NCI-H1105 treated with DMSO at 0.1 percent for 48 hours (cell line): Measurements from ENCODE around the gene DOCK6.

ENCODE experiments used
- DNase-seq: peaks from one replicate; lab custom pipeline; 2025; lab: John Stamatoyannopoulos, UW

DOCK6 gene

DNA sequence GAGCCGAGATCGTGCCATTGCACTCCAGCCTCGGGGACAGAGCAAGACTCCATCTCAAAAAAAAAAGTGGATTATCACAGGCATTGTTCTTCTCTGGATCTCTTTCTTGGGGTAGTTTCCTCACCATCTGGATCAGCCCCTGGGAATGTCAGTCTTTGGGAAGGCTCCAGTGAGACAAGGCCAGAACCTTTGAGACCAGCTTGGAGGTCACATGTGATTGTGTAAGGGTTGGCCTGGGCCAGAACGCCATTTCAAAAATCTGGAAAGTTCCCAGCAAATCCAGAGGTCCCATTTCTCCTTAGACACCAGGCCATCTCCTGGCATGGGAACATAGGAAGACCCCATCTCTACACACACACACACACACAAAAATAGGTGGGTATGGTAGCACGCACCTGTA, 37.2 kb downstream of the DOCK6 start:
- DNase-seq, result no peak

DNA sequence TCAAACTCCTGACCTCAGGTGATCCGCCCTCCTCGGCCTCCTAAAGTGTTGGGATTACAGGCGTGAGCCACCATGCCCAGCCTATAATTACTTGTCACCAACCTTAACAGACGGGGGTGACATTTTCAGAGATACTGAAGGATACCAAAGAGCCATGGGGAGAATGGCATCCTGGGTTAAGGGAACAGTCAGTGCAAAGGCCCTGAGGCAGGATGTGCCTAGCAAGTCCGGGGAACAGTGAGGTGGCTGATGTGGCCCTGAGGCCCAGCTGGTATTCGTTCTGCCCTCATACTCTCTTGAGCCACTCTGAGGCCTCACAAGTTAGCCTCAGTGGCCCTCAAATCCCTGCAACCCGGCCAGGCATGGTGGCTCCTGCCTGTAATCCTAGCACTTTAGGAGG, 37.9 kb downstream of the DOCK6 start:
- DNase-seq, result no peak

DNA sequence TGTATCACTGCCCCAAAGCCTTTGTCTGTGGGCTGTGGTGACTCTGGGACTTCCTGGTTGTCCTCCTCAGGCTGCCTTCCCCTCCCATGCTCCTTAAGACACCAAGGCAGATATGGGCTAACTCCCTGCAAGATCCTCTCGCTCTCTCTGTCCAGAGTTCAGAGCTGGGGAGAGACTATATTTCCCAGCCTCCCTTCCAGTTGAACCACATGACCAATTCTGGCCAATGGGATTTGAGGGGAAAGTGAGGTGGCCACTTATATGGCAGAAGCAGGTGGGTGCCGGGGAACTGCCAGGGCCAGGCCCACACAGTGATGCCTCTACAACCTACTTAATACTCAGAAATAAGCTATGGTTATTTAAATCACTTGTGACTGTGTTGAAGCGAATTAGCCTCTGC, 39.1 kb downstream of the DOCK6 start:
- DNase-seq, result no peak

DNA sequence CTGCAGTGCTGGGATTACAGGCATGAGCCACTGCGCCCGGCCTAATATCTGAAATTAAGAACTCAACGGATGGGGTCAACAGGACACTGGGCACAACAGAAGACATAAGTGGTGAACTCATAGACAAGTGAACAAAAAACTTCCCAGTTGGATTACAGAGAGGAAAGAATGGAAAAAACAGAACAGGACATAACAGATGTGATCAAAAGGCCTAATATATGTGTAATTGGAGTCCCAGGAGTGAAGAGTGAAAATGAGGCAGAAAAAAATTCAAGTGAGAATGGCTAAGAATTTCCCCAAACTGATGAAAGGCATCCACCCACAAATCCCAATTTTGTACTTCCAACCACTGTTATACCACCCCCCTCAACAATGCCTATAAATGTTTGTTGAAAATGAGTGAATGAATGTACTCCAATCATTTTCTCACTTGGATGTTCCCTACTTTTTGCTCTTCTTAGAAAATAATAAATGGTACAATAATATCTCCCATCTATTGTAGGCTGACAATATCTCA, 41.2 kb downstream of the DOCK6 start:
- no peak for DNase-seq

DNA sequence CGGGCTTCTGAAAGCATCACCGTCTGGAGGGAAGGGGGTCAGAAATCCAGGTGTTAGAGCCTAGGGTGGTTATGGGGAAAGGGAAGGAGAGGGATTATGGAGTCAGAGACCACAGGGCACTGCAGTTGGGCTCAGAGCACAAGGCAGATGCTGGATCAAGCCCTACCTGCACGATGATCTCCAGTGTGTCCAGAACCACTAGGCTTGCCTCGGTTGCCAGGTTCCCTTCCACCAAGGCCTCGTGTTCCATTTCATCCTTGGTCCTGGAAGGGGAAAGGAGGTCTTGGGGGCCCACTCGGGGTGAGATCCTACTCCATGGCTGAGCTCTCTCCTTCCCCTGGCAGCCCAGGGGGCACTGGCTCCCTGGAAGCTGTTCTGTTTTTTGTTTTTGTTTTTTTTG, 47.9 kb downstream of the DOCK6 start:
- DNase-seq, result no peak

DNA sequence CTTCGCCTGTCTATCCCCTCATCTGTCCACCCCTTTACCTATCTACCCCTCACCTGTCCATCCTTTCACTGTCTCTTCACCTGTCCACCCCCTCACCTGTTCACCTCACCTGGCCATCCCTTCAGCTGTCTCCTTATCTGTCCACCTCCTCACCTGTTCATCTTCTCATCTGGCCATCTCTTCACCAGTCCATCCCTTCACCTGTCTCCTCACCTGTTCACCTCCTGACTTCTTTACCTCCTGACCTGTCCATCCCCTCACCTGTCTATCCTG, 51.7 kb downstream of the DOCK6 start:
- no peak for DNase-seq

DNA sequence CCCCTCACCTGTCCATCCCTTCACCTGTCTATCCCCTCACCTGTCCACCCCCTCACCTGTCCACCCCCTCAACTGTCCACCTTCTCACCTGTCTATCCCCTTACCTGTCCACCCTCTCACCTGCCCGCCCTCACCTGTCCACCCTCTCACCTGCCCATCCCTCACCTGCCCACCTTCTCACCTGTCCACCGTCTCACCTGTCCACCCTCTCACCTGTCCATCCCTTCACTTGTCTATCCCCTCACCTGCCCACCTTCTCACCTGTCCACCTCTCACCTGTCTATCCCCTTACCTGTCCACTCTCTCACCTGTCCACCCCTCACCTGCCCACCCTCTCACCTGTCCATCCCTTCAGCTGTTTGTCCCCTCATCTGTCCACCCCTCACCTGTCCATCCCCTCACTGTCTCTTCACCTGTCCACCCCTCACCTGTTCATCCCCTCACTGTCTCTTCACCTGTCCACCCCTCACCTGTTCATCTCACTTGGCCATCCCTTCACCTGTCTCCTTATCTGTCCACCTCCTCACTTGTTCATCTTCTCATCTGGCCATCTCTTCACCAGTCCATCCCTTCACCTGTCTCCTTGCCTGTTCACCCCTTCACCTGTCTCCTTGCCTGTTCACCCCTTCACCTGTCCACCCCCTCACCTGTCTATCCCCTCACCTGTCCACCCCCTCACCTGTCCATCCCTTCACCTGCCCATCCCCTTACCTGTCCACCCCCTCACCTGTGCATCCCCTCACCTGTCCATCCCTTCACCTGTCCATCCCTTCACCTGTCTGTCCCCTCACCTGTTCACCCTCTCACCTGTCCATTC, 52.3 kb downstream of the DOCK6 start:
- no peak for DNase-seq

DNA sequence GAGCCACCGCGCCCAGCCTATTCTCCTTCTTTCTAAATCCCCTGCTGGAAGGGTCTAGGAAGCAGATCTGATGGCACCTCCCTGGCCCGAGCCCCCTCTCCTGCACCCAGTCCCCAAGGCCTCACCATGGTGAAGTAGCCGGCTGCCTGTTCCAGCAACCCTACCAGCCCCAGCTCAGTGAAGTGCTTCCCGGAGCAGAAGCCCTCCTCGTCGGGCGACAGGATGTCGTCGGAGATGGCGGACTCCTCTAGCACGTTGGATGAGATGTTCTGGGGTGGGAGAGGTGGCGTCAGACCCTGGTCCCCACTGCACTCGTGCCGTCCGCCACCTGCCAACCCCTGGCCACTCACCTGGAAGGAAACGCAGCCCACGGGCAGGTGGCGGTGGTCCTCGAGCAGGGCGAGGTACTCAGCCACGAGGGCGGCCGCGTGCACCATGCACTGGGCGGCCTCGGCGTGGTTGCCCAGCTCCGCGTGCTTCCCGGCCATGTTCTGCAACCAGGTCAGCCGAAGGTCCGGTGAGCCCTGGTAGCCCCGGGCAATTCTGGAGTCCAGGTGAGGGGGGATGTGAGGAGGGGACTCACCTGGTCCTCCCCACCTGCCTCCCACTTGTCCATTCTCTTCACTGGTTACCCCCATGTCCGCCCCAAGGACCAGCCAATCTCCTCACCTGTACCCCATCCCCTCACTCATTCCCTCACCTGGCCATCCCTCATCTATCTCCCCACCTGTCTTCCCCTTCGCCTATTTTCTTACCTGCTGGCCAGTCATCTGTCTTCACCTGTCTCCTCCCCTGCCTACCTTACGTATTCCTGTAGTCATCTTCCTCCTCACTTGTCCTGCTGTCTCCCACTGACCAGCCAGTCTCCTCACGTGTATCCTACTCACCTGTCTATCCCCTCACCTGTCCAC, 53.5 kb downstream of the DOCK6 start:
- no peak for DNase-seq

DNA sequence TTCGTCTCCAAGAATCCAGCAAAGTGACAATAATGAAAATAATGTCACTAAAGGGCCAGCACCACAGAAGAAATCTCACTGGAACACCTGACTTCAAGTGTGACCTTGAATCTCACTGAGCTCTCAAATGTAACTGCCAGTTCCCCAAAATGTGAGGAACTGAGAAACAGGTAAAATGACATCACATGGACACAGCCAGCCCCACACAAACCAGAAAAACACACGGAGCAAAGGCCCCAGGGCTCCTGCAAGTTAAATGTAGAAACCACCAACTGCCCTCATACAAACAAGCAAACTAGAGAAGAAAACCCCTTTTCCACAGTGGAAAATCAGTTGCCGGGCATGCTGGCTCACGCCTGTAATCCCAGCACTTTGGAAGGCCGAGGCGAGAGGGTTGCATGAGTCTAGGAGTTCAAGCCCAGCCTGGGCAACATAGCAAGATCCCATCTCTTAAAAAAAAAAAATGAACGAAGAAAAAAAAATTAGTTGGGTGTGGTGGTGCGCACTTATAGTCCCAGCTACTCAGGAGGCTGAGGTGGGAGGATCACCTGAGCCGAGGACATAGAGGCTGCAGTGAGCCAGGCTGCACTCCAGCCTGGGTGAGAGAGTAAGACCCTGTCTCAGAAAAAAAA, 56.3 kb downstream of the DOCK6 start:
- DNase-seq, result no peak

DNA sequence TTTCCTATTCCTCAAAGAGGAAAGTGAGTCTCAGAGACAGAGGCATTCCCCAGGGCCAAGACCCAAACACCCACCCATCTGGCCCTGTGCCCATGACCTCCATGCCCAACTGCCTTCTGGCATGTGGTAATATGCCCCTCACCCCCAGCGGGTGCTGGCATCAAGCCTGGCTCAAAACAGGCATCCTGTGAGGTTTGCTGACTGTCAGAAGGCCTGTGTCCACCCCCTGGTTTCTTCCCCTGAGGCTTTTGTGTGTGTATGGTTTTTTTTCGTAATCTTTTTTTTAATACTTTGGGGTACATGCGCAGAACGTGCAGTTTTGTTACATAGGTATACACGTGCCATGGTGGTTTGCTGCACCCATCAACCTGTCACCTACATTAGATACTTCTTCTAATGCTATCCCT, 57.4 kb downstream of the DOCK6 start:
- no peak for DNase-seq

DNA sequence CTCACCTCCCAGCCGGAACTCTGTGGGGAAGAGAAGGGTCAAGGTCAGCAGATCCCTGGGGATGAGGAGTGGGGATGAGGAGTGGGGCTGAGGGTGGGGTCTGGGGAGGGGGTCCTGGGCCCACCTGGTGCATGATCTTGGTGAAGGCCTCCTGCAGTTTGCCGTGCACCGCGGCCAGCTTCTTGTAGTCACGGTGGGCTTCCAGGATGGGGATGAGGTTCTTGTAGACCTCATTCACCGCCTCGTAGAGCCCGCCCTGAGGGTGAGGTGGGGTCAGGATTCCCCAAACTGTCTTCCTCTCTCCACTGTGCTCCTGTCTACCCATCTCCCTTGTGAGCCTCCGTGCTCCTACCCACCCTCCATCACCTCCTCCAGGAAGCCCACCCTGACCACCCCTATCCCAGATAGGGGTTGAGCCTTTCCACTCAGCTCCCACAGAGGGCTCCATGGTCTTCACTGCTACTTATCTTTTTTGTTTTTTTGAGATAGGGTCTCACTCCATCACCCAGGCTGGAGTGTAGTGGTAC, 58.2 kb downstream of the DOCK6 start:
- no peak for DNase-seq

DNA sequence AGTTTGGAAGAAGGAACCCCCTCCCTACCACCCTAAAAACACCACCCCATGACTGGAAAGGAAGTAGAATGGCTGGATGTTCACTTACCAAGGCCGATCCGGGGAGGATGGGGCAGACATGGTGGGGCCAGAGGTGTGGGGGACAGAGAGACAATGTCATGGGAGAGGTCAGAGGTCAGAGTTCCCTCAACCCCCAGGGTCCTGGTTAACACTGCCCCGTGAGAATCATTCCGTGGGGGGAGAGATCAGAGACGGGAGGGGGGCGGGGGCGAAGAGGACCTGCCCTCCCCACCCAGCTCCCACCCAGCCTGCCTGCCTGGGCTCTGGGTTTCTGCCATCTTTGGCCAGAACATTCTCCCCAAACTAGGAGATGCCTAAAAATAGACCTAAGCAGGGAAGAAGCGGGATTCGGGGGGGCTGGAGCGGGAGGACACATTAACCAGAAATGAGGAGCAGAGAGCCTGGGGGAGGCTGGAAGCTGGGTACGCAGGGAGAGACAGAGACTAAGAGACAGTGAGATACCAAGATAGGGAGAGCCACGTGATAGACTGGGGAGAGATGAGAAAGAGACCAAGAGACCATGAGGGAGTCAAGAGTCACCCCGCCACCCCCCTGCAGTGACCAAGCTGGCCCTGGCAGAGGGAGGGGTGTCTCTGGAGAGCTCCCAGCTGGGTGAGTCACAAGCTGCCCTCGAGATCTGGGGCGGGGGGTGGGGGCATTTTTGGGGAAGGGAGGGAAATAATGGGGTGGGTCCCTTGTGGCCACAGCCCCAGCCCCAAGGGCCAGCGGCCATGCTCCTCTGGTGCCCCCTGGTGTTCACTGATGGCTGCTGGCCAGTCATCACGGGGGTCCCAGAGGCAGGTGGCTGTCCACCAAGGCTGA, 58.9 kb downstream of the DOCK6 start:
- DNase-seq, result peak; percentile 24

DNA sequence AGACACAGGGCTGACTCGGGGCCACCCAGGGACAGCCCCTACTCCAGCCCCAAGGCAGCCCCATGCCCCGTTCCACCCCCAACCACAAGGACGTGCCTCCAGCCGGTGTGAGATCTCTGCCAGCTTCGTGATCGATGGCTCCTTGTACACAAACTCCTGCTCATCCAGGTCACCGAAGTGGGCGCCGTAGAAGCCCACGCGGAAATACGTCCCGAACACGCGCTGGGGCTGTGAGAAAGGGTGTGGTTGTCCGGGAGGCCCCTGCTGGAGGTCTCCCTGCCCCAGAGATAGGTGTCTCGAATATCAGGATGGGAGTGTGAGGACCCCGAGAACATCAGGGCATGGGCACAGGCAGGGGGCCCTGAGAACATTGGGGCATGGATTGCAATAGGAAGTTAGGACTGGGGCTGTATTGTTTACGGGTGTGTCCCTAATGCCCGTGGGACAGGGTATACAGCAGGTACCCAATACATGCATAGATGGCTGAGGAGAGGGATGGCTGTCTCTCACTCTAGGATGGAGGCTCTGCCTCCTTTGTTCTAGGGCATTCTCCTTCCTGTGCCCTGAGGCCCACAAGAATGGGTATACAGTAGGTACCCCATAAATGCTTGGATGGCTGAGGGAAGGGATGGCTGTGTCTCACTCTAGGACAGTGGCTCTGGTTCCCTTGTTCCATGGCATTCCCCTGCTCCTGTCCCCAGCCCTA, 59.7 kb downstream of the DOCK6 start:
- no peak for DNase-seq

DNA sequence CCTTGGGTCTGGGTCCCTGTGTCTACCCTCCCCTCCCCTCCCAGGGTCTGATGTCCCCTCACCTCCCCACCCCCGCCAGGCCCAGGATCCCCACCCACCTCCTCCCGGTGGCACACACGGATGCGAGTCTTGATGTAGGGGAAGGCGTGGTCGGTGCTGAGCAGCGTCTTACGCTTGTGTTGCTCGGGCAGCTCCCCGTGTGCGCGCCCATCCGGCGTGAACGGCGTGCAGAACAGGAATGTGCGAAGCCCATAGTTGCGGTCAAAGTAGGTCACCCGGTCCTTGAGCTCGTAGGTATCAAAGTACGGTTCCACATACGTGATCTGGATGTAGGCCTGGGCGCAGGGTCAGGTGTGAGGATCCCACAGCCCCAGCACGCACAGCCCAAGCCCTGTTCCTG, 60.5 kb downstream of the DOCK6 start:
- no peak for DNase-seq

DNA sequence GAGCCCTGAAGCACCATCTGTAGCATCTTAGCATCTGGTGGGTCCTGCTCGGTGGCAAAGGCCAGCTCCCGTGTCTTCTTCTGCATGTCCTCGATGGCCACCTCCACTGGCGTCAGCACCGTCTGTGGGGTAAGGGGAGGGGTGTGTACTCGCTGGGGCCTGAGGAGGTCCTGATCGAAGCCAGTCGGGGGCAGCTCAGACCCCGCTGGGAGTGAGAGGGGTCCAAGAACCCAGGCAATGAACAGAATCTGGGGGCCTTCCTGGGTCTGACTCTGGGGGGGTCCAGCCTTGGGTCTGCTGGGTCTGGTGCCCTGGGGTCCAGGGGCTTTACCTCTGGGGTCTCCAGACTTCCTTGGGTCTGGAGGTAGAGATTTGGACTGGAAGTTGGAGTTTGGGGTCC, 61.4 kb downstream of the DOCK6 start:
- no peak for DNase-seq

DNA sequence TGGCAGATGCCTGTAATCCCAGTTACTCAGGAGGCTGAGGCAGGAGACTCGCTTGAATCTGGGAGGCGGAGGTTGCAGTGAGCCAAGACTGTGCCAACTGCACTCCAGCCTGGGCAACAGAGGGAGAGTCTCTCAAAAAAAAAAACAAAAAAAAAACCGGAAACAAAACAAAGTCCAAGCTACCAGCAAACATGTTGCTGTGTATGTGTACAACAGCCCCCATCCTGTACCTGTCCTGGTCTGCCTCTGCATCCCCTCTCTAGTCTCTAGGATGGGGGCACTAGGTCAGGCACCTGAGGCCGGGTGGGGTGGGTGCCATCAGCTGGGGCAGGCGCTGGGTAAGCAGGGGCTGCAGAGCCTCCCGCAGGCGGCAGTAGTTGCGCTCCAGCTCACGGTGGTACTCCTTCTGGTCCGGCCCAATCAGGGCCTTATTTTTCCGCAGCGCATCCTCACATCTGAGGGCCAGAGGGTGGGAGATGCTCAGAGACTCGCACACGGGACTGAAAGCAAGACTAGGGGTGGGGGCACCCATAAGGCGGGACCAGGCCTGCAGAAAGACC, 62.2 kb downstream of the DOCK6 start:
- no peak for DNase-seq

DNA sequence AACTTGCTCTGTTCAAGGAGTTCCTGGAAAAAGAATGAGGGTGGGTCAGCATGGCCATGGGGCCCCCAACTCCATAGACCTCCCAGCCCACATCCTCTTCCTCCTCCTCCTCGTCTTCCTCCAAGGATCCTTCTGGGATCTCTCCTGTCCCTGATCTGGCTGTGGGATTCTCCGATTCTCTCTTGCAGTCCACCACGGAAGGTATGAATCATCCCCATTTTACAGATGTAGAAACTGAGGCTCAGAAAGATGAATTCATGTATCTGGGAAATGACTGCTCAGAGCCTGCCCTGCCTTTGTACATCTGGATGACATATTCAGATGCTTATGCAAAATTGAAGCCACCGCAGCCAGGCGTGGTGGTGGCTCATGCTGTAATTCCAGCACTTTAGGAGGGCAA, 62.8 kb downstream of the DOCK6 start:
- no peak for DNase-seq

DNA sequence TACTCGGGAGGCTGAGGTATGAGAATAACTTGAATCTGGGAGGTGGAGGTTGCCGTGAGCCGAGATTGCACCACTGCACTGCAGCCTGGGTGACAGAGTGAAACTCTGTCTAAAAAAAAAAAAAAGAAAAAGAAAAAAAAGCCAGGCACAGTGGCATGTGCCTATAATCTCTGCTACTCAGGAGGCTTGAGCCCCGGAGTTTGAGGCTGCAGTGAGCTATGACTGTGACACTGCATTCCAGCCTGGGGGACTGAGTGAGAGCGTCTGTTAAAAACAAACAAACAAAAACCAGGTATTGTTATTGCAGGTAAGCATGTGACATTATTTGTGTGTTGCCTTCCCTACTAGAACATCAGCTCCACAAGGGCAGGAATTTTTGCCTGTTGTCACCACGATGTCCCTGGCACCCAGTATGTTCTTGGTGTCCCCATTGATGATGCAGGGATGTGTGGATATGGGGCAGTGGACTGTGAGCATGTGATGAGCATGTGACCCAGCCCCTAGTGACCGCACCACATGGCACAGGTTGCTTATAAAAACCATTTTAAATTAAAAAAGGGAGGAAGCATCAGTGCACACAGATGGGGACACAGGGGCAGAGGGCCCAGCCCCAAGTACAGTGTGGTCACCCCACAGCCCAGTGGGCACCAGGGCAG, 63.4 kb downstream of the DOCK6 start:
- no peak for DNase-seq

DNA sequence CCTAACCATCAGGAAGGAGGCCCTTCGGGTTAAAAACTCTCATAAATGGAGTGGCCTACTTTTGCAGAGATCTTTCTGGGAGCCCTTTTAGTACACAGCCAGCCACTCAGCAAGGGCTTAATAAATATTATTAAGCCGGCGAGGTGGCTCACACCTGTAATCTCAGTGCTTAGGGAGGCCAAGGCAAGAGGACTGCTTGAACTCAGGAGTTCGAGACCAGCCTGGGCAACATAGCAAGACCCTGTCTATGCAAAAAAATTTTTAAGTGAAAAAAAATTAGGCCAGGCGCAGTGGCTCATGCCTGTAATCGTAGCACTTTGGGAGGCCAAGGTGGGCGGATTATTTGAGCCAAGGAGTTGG, 64.2 kb downstream of the DOCK6 start:
- DNase-seq, result no peak
